Mesendoderm (in vitro differentiated cells): ENCODE measurements around the gene SNRPD3.
"Not testable (repeated sequence)": the region's sequence is repeated elsewhere in the genome, so short reads cannot be mapped to it uniquely, and the experiment has no call there.

Experiments used
- DNase-seq: peaks from one replicate; pipeline ENCODE4 v3.0.0; 2013
- H2AK5ac ChIP-seq: 2 replicates; pipeline ENCODE4 v1.6.1; 2013; ENCODE audit warnings: low read length, inconsistent platforms
- H2BK120ac ChIP-seq: 2 replicates; pipeline ENCODE4 v1.6.1; 2013; ENCODE audit warnings: low read depth, mild to moderate bottlenecking, low read length, moderate library complexity, mixed read lengths
- H2BK15ac ChIP-seq: replicated peaks from 2 replicates; pipeline ENCODE4 v1.6.1; 2013; ENCODE audit warnings: low read depth, mild to moderate bottlenecking, moderate library complexity
- H2BK5ac ChIP-seq: 2 replicates; pipeline ENCODE4 v1.6.1; 2013; ENCODE audit warnings: low read length, inconsistent platforms
- H3K18ac ChIP-seq: 2 replicates; pipeline ENCODE4 v1.6.1; 2013; ENCODE audit warnings: mild to moderate bottlenecking, low read length, mixed read lengths
- H3K23ac ChIP-seq: one replicate; pipeline ENCODE4 v1.6.1; 2013; ENCODE audit warnings: low read length
- H3K27ac ChIP-seq: 2 replicates; pipeline ENCODE4 v1.5.1; 2013; ENCODE audit warnings: low read depth, mild to moderate bottlenecking, inconsistent platforms, low read length, moderate library complexity
- H3K27me3 ChIP-seq: 2 replicates; pipeline ENCODE4 v1.6.1; 2013; ENCODE audit warnings: low read length, control low read depth, mild to moderate bottlenecking, inconsistent platforms; ENCODE audit not compliant: insufficient read depth, poor library complexity
- H3K36me3 ChIP-seq: 2 replicates; pipeline ENCODE4 v1.6.1; 2013; ENCODE audit warnings: low read length, inconsistent platforms; ENCODE audit not compliant: control insufficient read depth, insufficient read depth
- H3K4ac ChIP-seq: one replicate; pipeline ENCODE4 v1.6.1; 2013; ENCODE audit warnings: low read depth, mild to moderate bottlenecking, low read length, moderate library complexity
- H3K4me1 ChIP-seq: 2 replicates; pipeline ENCODE4 v1.6.1; 2013; ENCODE audit warnings: low read depth, low read length, inconsistent platforms; ENCODE audit not compliant: control insufficient read depth
- H3K4me2 ChIP-seq: 2 replicates; pipeline ENCODE4 v1.6.1; 2013; ENCODE audit warnings: low read length
- H3K4me3 ChIP-seq: 2 replicates; pipeline ENCODE4 v1.5.1; 2013; ENCODE audit warnings: mild to moderate bottlenecking, low read length
- H3K56ac ChIP-seq: one replicate; pipeline ENCODE4 v1.6.1; 2013; ENCODE audit warnings: low read length
- H3K79me1 ChIP-seq: 2 replicates; pipeline ENCODE4 v1.6.1; 2013; ENCODE audit warnings: low read length, inconsistent platforms
- H3K79me2 ChIP-seq: 2 replicates; pipeline ENCODE4 v1.6.1; 2013; ENCODE audit warnings: mild to moderate bottlenecking, low read length; ENCODE audit not compliant: control insufficient read depth, insufficient read depth
- H3K9ac ChIP-seq: 2 replicates; pipeline ENCODE4 v1.6.1; 2013; ENCODE audit warnings: low read length, inconsistent platforms
- H4K5ac ChIP-seq: one replicate; pipeline ENCODE4 v1.6.1; 2013; ENCODE audit warnings: low read length
- H4K8ac ChIP-seq: one replicate; pipeline ENCODE4 v1.6.1; 2013; ENCODE audit warnings: low read depth, mild to moderate bottlenecking, control low read depth, low read length, moderate library complexity
- WGBS: extraction: QIAGEN DNeasy Blood & Tissue Kit; methylation state at CpG from one replicate; pipeline ENCODE4 v1.1.7; 2013; ENCODE audit warnings: low lambda C conversion rate, missing lambda C conversion rate; ENCODE audit not compliant: insufficient coverage; ENCODE audit errors: extremely low coverage; 5-methylcytosine and 5-hydroxymethylcytosine counted together

SNRPD3 gene

DNA sequence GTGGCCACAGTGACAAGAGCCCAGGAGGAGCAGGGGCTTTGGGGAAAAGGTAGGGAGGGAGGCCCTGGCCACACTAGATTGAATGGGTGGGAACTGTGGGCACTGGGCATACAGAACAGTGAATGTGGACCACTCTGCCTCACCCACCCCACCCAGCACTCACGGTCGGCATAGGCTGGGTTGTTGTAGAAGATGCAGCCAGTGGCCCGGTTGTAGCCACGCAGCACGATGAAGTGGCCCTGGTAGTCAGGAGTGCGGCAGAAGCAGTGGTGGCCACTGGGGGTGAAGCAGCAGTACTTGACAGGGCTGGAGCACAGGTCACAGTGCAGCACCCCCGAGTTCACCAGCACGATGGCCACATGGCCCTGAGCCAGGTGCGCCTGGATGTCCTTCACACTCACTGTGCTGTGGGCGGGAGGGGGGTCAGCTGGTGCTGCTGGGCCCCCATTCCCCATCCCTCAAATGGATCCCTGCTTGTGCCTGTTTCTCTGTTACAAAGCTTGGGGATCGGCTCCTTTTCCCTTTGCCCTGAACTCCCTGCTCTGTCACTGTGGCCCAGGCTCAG lies 12.0 kb upstream of the SNRPD3 start:
- no peak for DNase-seq
- peaks cover 2% of the 10 kb centered on the region for H3K79me1 ChIP-seq
- no peak overlapping the region for H2BK5ac ChIP-seq
- peaks cover 20% of the 10 kb centered on the region for H3K36me3 ChIP-seq
- H2BK120ac ChIP-seq = no peak overlapping the region
- H3K79me2 ChIP-seq = no peaks in the 10 kb centered on the region
- no peak overlapping the region for H4K8ac ChIP-seq
- no peak overlapping the region for H3K4me2 ChIP-seq
- no peak overlapping the region for H3K4me3 ChIP-seq
- no peak overlapping the region for H3K56ac ChIP-seq
- H2AK5ac ChIP-seq = no peak overlapping the region
- no peaks in the 10 kb centered on the region for H3K4me1 ChIP-seq
- no peak overlapping the region for H3K9ac ChIP-seq
- H3K23ac ChIP-seq = no peak overlapping the region
- H3K18ac ChIP-seq = no peak overlapping the region
- H2BK15ac ChIP-seq = no peak overlapping the region
- no peaks in the 10 kb centered on the region for H3K27me3 ChIP-seq
- H3K27ac ChIP-seq = no peak overlapping the region
- no peak overlapping the region for H4K5ac ChIP-seq
- no CpG with 5 or more reads among the region's 11 CpGs for WGBS
- H3K4ac ChIP-seq = no peak overlapping the region

DNA sequence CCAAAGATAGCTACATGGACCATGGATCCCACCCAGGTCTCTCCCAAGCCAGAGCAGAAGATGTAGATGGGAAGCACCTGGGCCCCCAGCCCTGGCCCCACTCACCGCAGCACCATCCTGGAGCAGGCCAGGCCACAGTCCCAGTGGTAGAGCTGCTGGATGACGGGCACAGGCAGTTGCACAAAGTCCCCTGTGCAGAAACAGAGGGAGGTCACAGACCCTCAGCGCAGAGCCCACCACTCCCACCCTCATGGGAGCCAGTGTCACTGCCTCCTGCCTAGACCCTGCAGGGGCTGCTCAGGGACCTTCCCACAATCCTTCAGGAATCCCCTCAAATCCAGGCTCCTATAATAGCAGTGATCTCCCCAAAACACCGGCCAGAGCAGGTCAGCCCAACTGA lies 7.0 kb upstream of the SNRPD3 start:
- Histone ChIP-seq H2BK5ac (no peak overlapping the region), H3K4ac (no peak overlapping the region), H3K18ac (no peak overlapping the region), H3K23ac (no peak overlapping the region), H2AK5ac (no peak overlapping the region), H4K5ac (no peak overlapping the region), H3K79me1 (peaks cover 29% of the 10 kb centered on the region), H3K27me3 (no peaks in the 10 kb centered on the region), H3K27ac (no peak overlapping the region), H2BK120ac (no peak overlapping the region), H3K4me1 (peaks cover 3% of the 10 kb centered on the region), H3K36me3 (peaks cover 12% of the 10 kb centered on the region), H4K8ac (no peak overlapping the region), H3K56ac (no peak overlapping the region), H3K4me2 (no peak overlapping the region), H3K4me3 (no peak overlapping the region), H3K79me2 (peaks cover 30% of the 10 kb centered on the region), H2BK15ac (no peak overlapping the region), H3K9ac (no peak overlapping the region)
- no peak for DNase-seq
- no CpG with 5 or more reads among the region's 4 CpGs for whole genome bisulfite sequencing

DNA sequence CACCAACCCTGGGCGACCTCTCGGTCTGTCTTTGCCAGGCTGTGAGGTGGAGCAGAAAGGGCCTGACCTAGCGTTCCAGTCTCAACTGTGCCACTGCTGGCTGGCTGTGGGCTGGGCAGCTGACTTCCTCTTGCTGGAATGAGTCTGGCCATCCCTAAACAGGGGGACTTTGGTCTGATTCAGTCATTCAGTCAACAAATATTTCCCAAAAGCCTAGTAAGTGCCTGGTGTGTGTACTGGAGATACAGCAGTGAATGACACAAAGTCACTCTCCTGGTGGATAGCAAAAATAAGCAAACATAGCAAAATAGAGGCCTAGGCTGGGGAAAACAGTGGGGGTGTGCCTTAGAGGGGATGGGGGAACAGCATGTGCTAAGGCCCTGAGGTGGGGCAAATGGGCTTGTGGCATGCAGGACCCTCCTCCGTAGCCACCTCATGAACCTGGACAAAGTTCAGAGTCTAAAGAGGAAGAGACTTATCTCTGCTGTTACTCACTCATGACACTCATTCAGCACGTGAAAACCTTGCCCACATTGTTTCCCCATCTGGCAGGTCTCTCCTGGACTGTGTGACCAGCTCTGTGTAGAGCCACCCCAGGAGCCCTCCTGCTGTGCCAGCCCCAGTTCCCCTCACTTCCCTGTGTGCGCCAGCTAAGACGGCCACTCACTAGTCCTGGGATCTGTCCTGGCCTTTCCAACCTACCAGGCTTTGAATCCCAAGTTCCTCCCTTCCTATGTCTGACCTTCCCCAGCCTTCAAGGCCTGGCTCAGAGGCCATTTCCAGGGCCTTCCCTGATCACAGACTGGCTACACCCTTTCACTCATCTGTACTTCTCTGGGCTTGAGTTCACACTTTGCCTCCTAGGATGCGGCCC lies 5.5 kb upstream of the SNRPD3 start:
- no CpG with 5 or more reads among the region's 8 CpGs for WGBS
- no peak overlapping the region for H3K27ac ChIP-seq

DNA sequence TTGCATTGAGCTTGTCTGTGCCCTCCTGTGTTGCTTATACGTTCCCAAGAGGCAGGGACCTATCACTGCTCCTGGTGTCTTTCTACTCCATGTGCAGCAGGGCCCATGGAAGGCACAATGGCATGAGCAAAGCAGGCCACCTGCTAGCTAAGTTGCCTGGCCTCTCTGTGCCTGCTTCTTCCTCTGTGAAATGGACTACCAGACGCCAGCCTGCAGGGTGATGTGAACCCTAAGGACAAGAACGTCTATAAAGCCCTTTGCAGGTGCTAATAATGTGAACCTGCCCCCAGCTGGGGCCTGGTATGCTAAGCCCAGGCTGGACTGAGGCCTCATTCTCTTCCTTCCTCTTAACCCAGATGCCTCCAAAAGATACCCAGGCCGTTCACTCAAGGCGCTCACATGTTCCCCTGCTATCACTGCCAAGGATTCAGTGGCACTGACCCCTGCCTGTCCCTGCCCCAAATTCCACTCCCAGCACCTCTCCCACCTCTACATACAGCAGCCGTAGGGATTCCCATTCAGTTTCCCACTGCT lies 4.8 kb upstream of the SNRPD3 start:
- no peak overlapping the region for H3K23ac ChIP-seq
- no peaks in the 10 kb centered on the region for H3K27me3 ChIP-seq
- H3K4ac ChIP-seq = no peak overlapping the region
- H2BK15ac ChIP-seq = no peak overlapping the region
- H3K79me1 ChIP-seq = peaks cover 38% of the 10 kb centered on the region
- H2BK120ac ChIP-seq = no peak overlapping the region
- no peak overlapping the region for H2AK5ac ChIP-seq
- no peak overlapping the region for H3K9ac ChIP-seq
- no peak for DNase-seq
- H3K4me1 ChIP-seq = peaks cover 5% of the 10 kb centered on the region
- no peak overlapping the region for H4K5ac ChIP-seq
- no peak overlapping the region for H4K8ac ChIP-seq
- H3K4me3 ChIP-seq = no peak overlapping the region
- peaks cover 11% of the 10 kb centered on the region for H3K36me3 ChIP-seq
- no CpG with 5 or more reads among the region's 6 CpGs for whole genome bisulfite sequencing
- peaks cover 42% of the 10 kb centered on the region for H3K79me2 ChIP-seq
- H3K4me2 ChIP-seq = no peak overlapping the region
- no peak overlapping the region for H3K18ac ChIP-seq
- no peak overlapping the region for H2BK5ac ChIP-seq
- H3K27ac ChIP-seq = no peak overlapping the region
- H3K56ac ChIP-seq = no peak overlapping the region

More for the DNA sequence above, 5.5 kb upstream of the SNRPD3 start:
- no peak overlapping the region for H2BK120ac ChIP-seq
- no peak overlapping the region for H2BK15ac ChIP-seq
- no peak overlapping the region for H4K8ac ChIP-seq
- H3K4ac ChIP-seq = no peak overlapping the region
- no peak overlapping the region for H3K9ac ChIP-seq
- no peak overlapping the region for H2BK5ac ChIP-seq
- H3K79me1 ChIP-seq = peaks cover 38% of the 10 kb centered on the region
- no peak overlapping the region for H4K5ac ChIP-seq
- no peak overlapping the region for H3K4me2 ChIP-seq
- H3K79me2 ChIP-seq = peaks cover 40% of the 10 kb centered on the region
- H3K4me3 ChIP-seq = no peak overlapping the region
- no peak overlapping the region for H3K56ac ChIP-seq
- peaks cover 5% of the 10 kb centered on the region for H3K4me1 ChIP-seq
- H3K27me3 ChIP-seq = no peaks in the 10 kb centered on the region
- H3K23ac ChIP-seq = no peak overlapping the region
- H2AK5ac ChIP-seq = no peak overlapping the region
- no peak overlapping the region for H3K18ac ChIP-seq
- DNase-seq = no peak
- peaks cover 11% of the 10 kb centered on the region for H3K36me3 ChIP-seq

DNA sequence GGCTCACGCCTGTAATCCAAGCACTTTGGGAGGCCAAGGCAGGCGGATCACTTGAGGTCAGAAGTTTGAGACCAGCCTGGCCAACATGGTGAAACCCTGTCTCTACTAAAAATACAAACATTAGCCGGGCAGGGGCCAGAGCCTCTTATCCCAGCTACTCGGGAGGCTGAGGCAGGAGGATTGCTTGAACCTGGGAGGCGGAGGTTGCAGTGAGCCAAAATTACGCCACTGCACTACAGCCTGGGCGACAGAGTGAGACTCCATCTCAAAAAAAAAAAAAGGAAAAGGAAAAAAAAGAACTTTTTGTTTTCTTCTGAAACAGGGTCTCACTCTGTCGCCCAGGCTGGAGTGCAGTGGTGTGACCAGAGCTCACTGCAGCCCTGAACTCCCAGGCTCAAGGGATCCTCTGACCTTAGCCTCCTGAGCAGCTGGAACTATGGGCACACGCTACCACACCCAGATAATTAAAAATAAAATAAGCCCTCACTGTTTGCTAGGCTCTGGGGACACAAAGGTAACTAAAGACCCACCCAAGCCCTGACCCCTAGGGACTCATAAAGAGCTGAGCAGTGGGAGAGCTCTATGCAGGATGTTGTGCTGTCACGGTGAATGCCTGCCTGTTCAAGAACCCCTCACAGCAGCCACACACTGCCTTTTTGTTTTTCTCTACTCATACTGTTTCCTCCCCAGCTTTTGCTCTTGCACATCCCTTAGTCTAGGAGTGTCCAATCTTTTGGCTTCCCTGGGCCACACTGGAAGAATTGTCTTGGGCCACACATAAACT lies 3.1 kb upstream of the SNRPD3 start:
- not testable (repeated sequence) for H3K56ac ChIP-seq, H3K23ac ChIP-seq, H3K9ac ChIP-seq, DNase-seq, H3K27ac ChIP-seq, H3K4me2 ChIP-seq, H2AK5ac ChIP-seq, H4K5ac ChIP-seq, H3K36me3 ChIP-seq, H2BK5ac ChIP-seq, H2BK120ac ChIP-seq, H4K8ac ChIP-seq, H2BK15ac ChIP-seq, H3K27me3 ChIP-seq, H3K4me3 ChIP-seq, H3K4ac ChIP-seq, H3K18ac ChIP-seq
- WGBS = no CpG with 5 or more reads among the region's 10 CpGs
- H3K4me1 ChIP-seq = peaks cover 13% of the 10 kb centered on the region
- H3K79me2 ChIP-seq = peaks cover 59% of the 10 kb centered on the region
- H3K79me1 ChIP-seq = peaks cover 44% of the 10 kb centered on the region
